GM12801 (cell line): ENCODE results near the gene GPNMB.

Experiments
- CTCF ChIP-seq: IDR thresholded peaks from one replicate; pipeline ENCODE4 v1.5.1; 2011; ENCODE audit warnings: control low read depth; ENCODE audit not compliant: insufficient read length; ENCODE audit errors: extremely low read depth

Gene GPNMB

GRCh38 chr7:23208316-23208715 is 38.3 kb upstream of the GPNMB start:
- TF ChIP-seq CTCF: no peak

GRCh38 chr7:23210506-23210905 is 36.1 kb upstream of the GPNMB start:
- no peak for TF ChIP-seq CTCF

GRCh38 chr7:23211589-23211988 is 35.0 kb upstream of the GPNMB start:
- no peak for TF ChIP-seq CTCF

GRCh38 chr7:23212395-23212794 is 34.2 kb upstream of the GPNMB start:
- no peak for TF ChIP-seq CTCF

GRCh38 chr7:23212841-23213240 is 33.7 kb upstream of the GPNMB start:
- no peak for TF ChIP-seq CTCF

GRCh38 chr7:23213755-23214154 is 32.8 kb upstream of the GPNMB start:
- no peak for TF ChIP-seq CTCF

- TF ChIP-seq CTCF: no peak
These were observed 32.2 kb upstream of the GPNMB start for GRCh38 chr7:23214423-23214822.

GRCh38 chr7:23214938-23215337 is 31.6 kb upstream of the GPNMB start:
- no peak for TF ChIP-seq CTCF
